SH-SY5Y (cell line): Measurements from ENCODE around the gene B4GALT7.

Source experiments
- GATA2 ChIP-seq: IDR thresholded peaks from 2 replicates; pipeline ENCODE4 v1.6.1; 2011; ENCODE audit warnings: mild to moderate bottlenecking, low read depth, low read length
- GATA3 ChIP-seq: IDR thresholded peaks from 2 replicates; pipeline ENCODE4 v1.6.1; 2011; ENCODE audit warnings: low read depth, mild to moderate bottlenecking, low read length, moderate library complexity

B4GALT7 gene

DNA sequence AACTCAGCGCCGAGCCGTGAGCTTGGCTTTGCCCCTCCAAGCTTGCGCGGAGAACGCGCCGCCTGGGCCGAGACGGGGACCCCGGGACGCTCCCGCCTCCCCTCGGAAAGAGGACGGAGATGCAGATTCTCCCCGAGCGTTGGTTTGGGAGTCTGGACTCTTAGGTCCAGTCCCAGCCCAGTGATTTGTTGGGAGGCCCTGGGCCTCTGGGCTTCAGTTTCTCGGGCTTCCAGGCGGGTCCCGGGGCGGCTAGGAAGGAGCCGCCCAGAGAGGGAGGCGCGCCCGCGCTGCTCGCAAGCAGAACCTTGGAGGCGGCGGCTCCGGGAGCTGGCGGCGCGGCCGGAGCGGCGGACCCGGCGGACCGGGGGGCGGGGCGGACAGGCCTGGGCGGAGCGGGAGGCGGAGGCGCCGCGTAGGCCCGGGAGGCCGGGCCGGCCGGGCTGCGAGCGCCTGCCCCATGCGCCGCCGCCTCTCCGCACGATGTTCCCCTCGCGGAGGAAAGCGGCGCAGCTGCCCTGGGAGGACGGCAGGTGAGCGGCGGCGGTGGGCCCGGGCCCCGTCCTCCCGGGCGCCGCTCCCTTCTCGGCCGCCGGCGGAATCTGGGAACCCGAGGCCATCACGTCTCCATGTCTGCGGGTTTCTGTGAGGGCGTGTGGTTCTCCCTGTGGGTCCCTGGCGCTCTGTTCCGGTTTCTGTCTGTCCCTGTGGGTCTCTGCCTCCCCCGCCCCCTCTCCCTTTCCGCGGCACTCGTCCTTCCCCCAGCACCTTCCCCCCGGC, at the start of gene B4GALT7:
Gene B4GALT7, plus strand, starts transcription at position 402 of the 777 bp plus-strand sequence. Its CDS starts 79 bp downstream, at position 481.
- no peak for TF ChIP-seq GATA3
- TF ChIP-seq GATA2 = no peak

DNA sequence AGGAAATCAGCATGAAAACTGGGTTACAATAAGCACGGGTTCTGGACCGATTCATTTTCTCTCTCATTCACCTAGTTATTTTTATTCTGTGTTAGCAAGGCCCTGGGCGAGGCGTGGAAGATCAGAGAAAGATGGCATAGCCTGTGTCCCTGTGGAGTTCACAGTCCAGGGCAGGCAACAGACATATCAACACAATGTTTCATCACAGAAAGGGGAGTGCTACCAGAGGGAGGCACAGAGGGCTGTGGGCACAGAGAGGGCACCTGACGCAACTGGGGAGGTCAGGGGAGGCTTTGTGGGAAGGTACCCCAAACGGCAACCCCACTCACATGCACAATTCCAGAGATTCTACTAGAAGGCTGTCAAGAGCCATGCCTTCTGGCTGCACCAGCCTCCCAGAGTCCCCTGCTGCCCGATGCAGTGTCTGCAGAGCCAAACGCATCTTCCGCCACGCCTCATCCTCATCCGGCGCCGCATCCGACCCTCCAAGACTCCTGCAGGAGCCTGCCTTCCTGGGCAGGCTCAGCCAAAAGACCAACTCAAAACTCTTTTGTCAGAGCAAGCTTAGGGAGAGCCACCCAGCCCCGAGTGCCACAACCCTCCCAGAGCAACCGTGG, 47.0 kb upstream of the B4GALT7 start:
- TF ChIP-seq GATA2 (no peak), GATA3 (no peak)

GRCh38 chr5:177553671-177554429, 46.1 kb upstream of the B4GALT7 start:
- TF ChIP-seq GATA2 (no peak), GATA3 (no peak)

GRCh38 chr5:177554474-177555111, 45.3 kb upstream of the B4GALT7 start, which contains the start of gene FAM193B:
Gene FAM193B (minus strand): TSS chr5:177554563. CDS start chr5:177554458, 105 bp downstream.
- no peak for TF ChIP-seq GATA2
- no peak for TF ChIP-seq GATA3

DNA sequence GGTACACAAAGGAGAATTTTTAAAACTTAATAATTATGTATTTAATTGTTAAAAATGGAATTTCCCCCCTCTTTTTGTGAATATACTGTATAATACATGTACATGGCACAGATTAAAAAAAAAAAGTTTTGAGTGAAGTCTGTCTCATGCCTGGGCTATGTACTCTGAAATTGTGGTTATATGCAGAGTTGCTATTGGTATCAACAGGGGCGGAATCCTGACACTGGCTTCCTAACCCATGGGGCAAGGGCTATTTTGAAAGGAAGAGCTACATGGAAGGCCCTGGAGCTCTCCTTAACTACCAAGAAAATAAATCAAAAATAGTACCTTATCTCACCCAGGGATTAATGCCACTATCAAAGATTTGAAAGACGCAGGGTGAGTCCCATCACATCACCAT, 44.7 kb upstream of the B4GALT7 start:
- TF ChIP-seq GATA2 (no peak), GATA3 (no peak)

DNA sequence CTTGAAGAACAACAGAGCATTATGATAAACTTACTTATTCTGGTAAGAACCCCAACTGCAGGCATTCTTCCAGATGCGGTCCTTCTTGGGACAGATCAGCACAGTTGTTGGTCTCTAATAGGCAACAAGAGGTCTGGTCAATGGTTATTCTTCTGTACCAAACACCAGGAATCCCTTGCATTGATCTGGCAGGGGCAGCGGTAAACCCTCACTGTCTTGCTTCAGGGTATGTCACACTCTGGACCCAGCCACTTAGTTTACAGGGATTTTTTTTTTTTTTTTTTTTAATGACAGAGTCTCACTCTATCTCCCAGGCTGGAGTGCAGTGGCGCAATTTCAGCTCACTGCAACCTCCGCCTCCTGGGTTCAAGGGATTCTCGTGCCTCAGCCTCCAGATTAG, 44.3 kb upstream of the B4GALT7 start:
- TF ChIP-seq GATA2 (no peak), GATA3 (no peak)

DNA sequence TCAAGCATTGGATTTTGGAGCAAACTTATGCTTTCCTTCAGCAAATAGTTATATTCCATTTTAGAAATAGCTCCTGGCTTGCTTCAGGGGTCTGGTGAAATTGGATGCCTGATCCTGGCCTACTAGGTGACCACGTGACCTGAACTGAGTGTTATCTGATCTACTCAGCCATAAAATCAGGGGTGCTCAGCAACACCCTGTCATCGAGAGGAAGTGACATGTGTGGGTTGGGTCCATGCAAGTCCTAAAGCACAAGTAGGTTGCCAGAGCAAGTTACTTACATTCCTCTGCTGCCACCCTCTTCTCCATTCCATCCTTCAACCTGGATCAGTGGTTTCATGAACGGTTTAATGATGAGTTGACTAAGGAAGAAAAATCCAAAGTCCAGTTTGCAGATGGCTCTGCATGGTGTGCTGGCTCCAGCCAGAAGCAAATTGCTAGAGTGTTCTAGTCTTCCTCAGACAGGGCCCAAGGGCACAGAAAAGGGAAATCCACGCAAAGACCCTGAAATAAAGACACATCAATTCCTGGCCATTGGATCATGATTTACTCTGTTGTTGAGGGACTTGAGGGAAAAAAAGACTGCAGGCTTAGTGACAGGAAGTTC, 42.8 kb upstream of the B4GALT7 start:
- no peak for TF ChIP-seq GATA2
- no peak for TF ChIP-seq GATA3

GRCh38 chr5:177557796-177558195, 42.1 kb upstream of the B4GALT7 start:
- TF ChIP-seq GATA3 (no peak), GATA2 (no peak)

- TF ChIP-seq GATA3 = no peak
- no peak for TF ChIP-seq GATA2
Observed at GRCh38 chr5:177565046-177565445, 34.9 kb upstream of the B4GALT7 start.

DNA sequence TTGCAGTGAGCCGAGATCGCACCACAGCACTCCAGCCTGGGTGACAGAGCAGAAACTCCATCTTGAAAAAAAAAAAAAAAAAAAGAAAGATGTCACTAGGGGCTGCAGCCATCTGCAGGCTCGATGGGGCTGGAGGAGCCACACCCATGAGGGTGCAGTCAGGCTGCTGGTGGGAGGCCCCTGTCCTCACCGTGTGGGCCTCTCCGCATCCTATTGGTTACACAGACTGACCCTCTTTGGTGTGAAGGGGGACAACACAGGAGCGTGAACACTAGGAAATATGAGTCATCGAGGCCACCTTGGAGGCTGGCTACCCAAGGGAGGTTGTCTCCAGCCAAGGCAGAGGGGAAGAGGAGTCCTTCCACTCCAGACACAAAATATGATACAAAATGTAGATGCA, 31.6 kb upstream of the B4GALT7 start:
- TF ChIP-seq GATA3 (no peak), GATA2 (no peak)

DNA sequence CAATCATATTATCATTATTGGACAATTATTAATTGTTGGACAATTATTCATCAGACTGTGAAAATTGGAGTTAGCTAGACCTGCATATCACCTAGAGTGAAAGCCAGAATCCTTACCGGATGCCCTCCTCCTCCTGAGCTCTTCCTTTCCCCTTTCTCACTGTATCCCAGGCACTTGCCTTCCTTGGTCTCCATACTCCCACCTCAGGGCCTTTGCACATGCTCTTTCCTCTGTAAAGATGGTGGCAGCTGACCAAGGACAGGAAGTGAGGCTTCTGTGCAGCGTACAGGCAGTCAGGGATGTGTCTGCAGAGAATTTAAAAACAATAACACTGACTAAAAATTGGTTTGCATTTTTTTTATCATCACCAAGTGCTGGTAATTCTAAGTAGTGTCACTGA, 30.0 kb upstream of the B4GALT7 start:
- TF ChIP-seq GATA3 (no peak), GATA2 (no peak)

DNA sequence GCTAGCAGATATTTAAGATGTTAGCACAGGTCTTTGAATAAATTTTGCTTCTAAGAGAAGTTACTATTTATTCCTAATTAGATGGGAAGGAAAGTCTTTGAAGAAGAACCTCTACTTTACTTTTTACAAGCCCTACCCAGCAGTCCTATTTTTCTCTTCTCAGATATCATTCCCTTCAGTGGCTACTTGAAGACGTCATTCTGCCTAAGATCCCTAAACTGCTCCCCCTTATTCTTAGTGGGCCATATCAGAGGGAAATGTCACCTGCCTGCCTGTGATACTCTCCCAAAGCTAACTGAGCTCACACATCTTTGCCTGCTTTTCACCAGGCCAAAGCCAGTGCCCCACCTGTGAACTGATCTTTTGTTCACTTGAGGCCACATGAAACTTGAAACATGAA, 24.4 kb upstream of the B4GALT7 start:
- TF ChIP-seq GATA3 (no peak), GATA2 (no peak)

DNA sequence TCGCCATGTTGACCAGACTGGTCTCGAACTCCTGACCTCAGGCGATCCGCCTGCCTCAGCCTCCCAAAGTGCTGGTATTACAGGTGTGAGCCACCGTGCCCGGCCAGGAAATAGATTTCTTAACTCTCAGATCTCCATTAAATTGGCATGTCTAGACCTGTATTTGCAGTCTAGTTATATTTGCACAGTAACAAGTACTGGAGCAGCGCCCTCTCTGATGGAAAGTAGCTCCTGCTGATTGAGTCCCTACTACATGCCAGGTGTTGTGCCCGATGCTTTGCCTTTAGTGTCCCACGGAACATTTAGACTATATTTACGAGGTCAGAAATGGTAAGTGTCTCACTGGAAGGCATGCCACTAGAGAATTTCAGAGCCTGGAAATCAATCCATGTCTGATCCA, 23.8 kb upstream of the B4GALT7 start:
- TF ChIP-seq GATA2 (no peak), GATA3 (no peak)

- no peak for TF ChIP-seq GATA2
- TF ChIP-seq GATA3 = no peak
Observed at GRCh38 chr5:177578316-177578715, 21.6 kb upstream of the B4GALT7 start.
